SU-DHL-6 (cell line): Measurements from ENCODE around the gene LDHAL6B.

Experiments used
- H2AFZ ChIP-seq: fragments of 200-600 bp; sonication (generic); 2 replicates; pipeline ENCODE4 v1.6.1; 2014; ENCODE audit warnings: low read depth, mild to moderate bottlenecking, moderate library complexity, mixed read lengths, antibody characterized with exemption, low read length; ENCODE audit not compliant: severe bottlenecking
- H3F3A ChIP-seq: fragments of 200-600 bp; shearing (Covaris generic); 2 replicates; pipeline ENCODE4 v1.6.0; 2016; ENCODE audit warnings: antibody characterized with exemption, mild to moderate bottlenecking; ENCODE audit not compliant: insufficient read depth
- H3K27ac ChIP-seq: fragments of 200-600 bp; sonication (generic); 2 replicates; pipeline ENCODE4 v1.5.1; 2016; ENCODE audit warnings: low read depth, mild to moderate bottlenecking, low read length, moderate library complexity, mixed read lengths
- H3K27me3 ChIP-seq: fragments of 200-600 bp; sonication (generic), shearing (Covaris generic); 2 replicates; pipeline ENCODE4 v1.6.0; 2014; ENCODE audit warnings: mild to moderate bottlenecking, low read length
- H3K36me3 ChIP-seq: fragments of 200-600 bp; sonication (generic); 2 replicates; pipeline ENCODE4 v1.6.1; 2014; ENCODE audit warnings: mild to moderate bottlenecking, low read length, mixed read lengths
- H3K4me2 ChIP-seq: fragments of 300-600, 200-600 bp; shearing (Covaris generic), sonication (generic); 2 replicates; pipeline ENCODE4 v1.6.0; 2014; ENCODE audit warnings: low read length, low read depth, mild to moderate bottlenecking; ENCODE audit not compliant: poor library complexity, severe bottlenecking
- H3K4me3 ChIP-seq: fragments of 200-600 bp; sonication (generic); 2 replicates; pipeline ENCODE4 v1.5.1; 2014; ENCODE audit warnings: antibody characterized with exemption, low read length, mild to moderate bottlenecking, mixed read lengths; ENCODE audit not compliant: insufficient read depth, poor library complexity, severe bottlenecking
- H3K79me2 ChIP-seq: fragments of 200-600 bp; sonication (generic); 2 replicates; pipeline ENCODE4 v1.6.1; 2014; ENCODE audit warnings: mild to moderate bottlenecking, low read length, moderate library complexity; ENCODE audit not compliant: insufficient read depth
- H3K9ac ChIP-seq: fragments of 200-600 bp; sonication (generic); 2 replicates; pipeline ENCODE4 v1.7.0; 2014; ENCODE audit warnings: mild to moderate bottlenecking, low read length
- H3K9me2 ChIP-seq: fragments of 200-600 bp; sonication (generic); replicated peaks from 2 replicates; pipeline ENCODE4 v1.6.1; 2014; ENCODE audit warnings: low read length; ENCODE audit not compliant: insufficient read depth
- H3K9me3 ChIP-seq: fragments of 200-600 bp; sonication (generic); 2 replicates; pipeline ENCODE4 v1.6.1; 2014; ENCODE audit warnings: low read length, mixed read lengths; ENCODE audit not compliant: insufficient read depth
- H4K20me1 ChIP-seq: fragments of 200-600 bp; sonication (generic); 2 replicates; pipeline ENCODE4 v1.6.1; 2014; ENCODE audit warnings: low read depth, mild to moderate bottlenecking, antibody characterized with exemption, low read length, moderate library complexity, mixed read lengths
- CTCF ChIP-seq: fragments of 200-600 bp; sonication (generic); IDR thresholded peaks from one replicate; pipeline ENCODE4 v1.5.1; 2017; ENCODE audit warnings: antibody characterized with exemption, mild to moderate bottlenecking, low read length, moderate library complexity; ENCODE audit not compliant: insufficient read depth, poor library complexity, severe bottlenecking
- EZH2phosphoT487 ChIP-seq: fragments of 200-600 bp; sonication (generic), shearing (Covaris generic); conservative IDR thresholded peaks from 2 replicates; pipeline ENCODE4 v1.6.1; 2018; ENCODE audit warnings: mild to moderate bottlenecking, antibody characterized with exemption, low read length, moderate library complexity, mixed read lengths

LDHAL6B gene

GRCh38 chr15:59227021-59227420 lies 20.4 kb downstream of the LDHAL6B start:
- Histone ChIP-seq H3K9me2 (no peaks in the 10 kb centered on the region), H3F3A (peaks cover 50% of the 10 kb centered on the region), H3K79me2 (peaks cover 10% of the 10 kb centered on the region; the same call in 1 of the 2 replicates), H3K9ac (no peak overlapping the region), H2AFZ (no peak overlapping the region), H3K27me3 (no peaks in the 10 kb centered on the region), H3K4me3 (no peak overlapping the region), H4K20me1 (peaks cover 13% of the 10 kb centered on the region; the same call in 1 of the 2 replicates), H3K27ac (no peak overlapping the region), H3K36me3 (peaks cover 75% of the 10 kb centered on the region), H3K9me3 (no peaks in the 10 kb centered on the region), H3K4me2 (no peak overlapping the region)
- no peak for TF ChIP-seq CTCF
- TF ChIP-seq EZH2phosphoT487 = no peak

DNA sequence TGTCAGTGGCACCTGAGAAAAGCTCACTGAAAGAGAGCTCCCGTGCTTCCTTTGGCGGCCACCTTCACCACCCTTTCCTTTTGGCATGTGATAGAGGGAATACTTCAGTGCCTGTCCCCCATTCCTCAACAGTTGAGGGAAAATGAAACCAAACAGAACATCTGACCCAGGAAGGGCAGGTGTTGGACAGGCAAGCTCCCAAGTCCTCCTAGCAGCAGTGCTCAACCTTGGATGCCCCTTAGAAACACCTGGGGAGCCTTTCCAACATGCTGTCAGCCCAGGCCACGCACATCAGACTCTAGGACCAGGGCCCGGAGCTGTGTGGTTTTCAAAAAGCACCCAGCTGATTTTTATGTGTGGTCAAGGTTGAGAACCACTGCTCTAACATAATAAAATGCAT lies 22.4 kb downstream of the LDHAL6B start:
- peaks cover 8% of the 10 kb centered on the region; the same call in 1 of the 2 replicates for H3K79me2 ChIP-seq
- no peak overlapping the region for H3K9ac ChIP-seq
- H3F3A ChIP-seq = peaks cover 33% of the 10 kb centered on the region
- TF ChIP-seq CTCF (no peak), EZH2phosphoT487 (no peak)
- H3K4me3 ChIP-seq = no peak overlapping the region
- no peaks in the 10 kb centered on the region for H3K9me2 ChIP-seq
- peaks cover 68% of the 10 kb centered on the region for H3K36me3 ChIP-seq
- no peak overlapping the region for H3K27ac ChIP-seq
- H3K4me2 ChIP-seq = no peak overlapping the region
- H3K27me3 ChIP-seq = no peaks in the 10 kb centered on the region
- H4K20me1 ChIP-seq = peaks cover 15% of the 10 kb centered on the region; the same call in 1 of the 2 replicates
- H3K9me3 ChIP-seq = no peaks in the 10 kb centered on the region
- no peak overlapping the region for H2AFZ ChIP-seq

GRCh38 chr15:59229453-59229852 lies 22.8 kb downstream of the LDHAL6B start:
- H3K9me3 ChIP-seq = no peaks in the 10 kb centered on the region
- no peak for TF ChIP-seq EZH2phosphoT487
- no peak for TF ChIP-seq CTCF
- no peaks in the 10 kb centered on the region for H3K9me2 ChIP-seq
- no peak overlapping the region for H3K4me3 ChIP-seq
- no peak overlapping the region for H2AFZ ChIP-seq
- H3K79me2 ChIP-seq = peaks cover 12% of the 10 kb centered on the region; the same call in 1 of the 2 replicates
- H3F3A ChIP-seq = peaks cover 29% of the 10 kb centered on the region
- no peak overlapping the region for H3K9ac ChIP-seq
- peaks cover 16% of the 10 kb centered on the region; the same call in 1 of the 2 replicates for H4K20me1 ChIP-seq
- no peak overlapping the region for H3K4me2 ChIP-seq
- no peak overlapping the region for H3K27ac ChIP-seq
- peaks cover 66% of the 10 kb centered on the region for H3K36me3 ChIP-seq
- H3K27me3 ChIP-seq = no peaks in the 10 kb centered on the region
